Liver (tissue), 9 donors: ENCODE measurements around the gene CCDC78. TPM values are rescaled to one million over a fixed set of nuclear protein-coding genes. Genes with fewer than 3 reads are reported as not detected.

Experiments
- DNase-seq: peaks from one replicate; pipeline ENCODE4 v3.0.0-alpha.2; 2017; ENCODE audit warnings: low spot score
- H3K27ac ChIP-seq, 2 donors: one replicate each; pipeline ENCODE4 v1.7.0; 2013; ENCODE audit warnings: inconsistent platforms in 2 of 2, low read length in 2 of 2, control low read depth in 1 of 2, low read depth in 1 of 2, mild to moderate bottlenecking in 1 of 2
- H3K27me3 ChIP-seq, 4 donors: one replicate each; pipeline versions ENCODE4 v1.6.1 to v1.7.0; 2013; ENCODE audit warnings: low read length in 3 of 4, inconsistent platforms in 1 of 4, mild to moderate bottlenecking in 1 of 4, moderate library complexity in 1 of 4; ENCODE audit not compliant: control insufficient read depth in 4 of 4, insufficient read depth in 4 of 4
- H3K36me3 ChIP-seq, 4 donors: one replicate each; pipeline versions ENCODE4 v1.6.1 to v1.7.0; 2013; ENCODE audit warnings: low read length in 3 of 4, mild to moderate bottlenecking in 3 of 4, low read depth in 1 of 4, moderate library complexity in 1 of 4; ENCODE audit not compliant: control insufficient read depth in 4 of 4, insufficient read depth in 3 of 4
- H3K4me1 ChIP-seq, 4 donors: one replicate each; pipeline versions ENCODE4 v1.6.1 to v1.7.0; 2013; ENCODE audit warnings: low read length in 3 of 4, mild to moderate bottlenecking in 3 of 4, moderate library complexity in 1 of 4; ENCODE audit not compliant: control insufficient read depth in 4 of 4, insufficient read depth in 4 of 4
- H3K4me3 ChIP-seq, 3 donors: one replicate each; pipeline versions ENCODE4 v1.6.1 to v1.7.0; 2013; ENCODE audit warnings: low read length in 3 of 3, control low read depth in 1 of 3, low read depth in 1 of 3, mild to moderate bottlenecking in 1 of 3
- H3K9ac ChIP-seq, 2 donors: one replicate each; pipeline ENCODE4 v1.7.0; 2013; ENCODE audit warnings: low read length in 2 of 2, mild to moderate bottlenecking in 2 of 2, moderate library complexity in 2 of 2, control low read depth in 1 of 2, low read depth in 1 of 2
- H3K9me3 ChIP-seq, 4 donors: one replicate each; pipeline versions ENCODE4 v1.6.1 to v1.7.0; 2013; ENCODE audit warnings: low read length in 3 of 4; ENCODE audit not compliant: control insufficient read depth in 4 of 4
- ATF3 ChIP-seq: IDR thresholded peaks from 2 replicates; pipeline ENCODE4 v1.6.1; 2016; ENCODE audit warnings: antibody characterized with exemption
- FOXA2 ChIP-seq: IDR thresholded peaks from 2 replicates; pipeline ENCODE4 v1.6.1; 2016; ENCODE audit warnings: antibody characterized with exemption
- HNF4G ChIP-seq: IDR thresholded peaks from 2 replicates; pipeline ENCODE4 v1.6.1; 2016; ENCODE audit warnings: antibody characterized with exemption
- JUND ChIP-seq, 2 donors: IDR thresholded peaks; 2 replicates each; pipeline ENCODE4 v1.6.1; 2016; ENCODE audit warnings: antibody characterized with exemption in 2 of 2
- MAX ChIP-seq: IDR thresholded peaks from 2 replicates; pipeline ENCODE4 v1.6.1; 2016; ENCODE audit warnings: antibody characterized with exemption
- RAD21 ChIP-seq, 2 donors: IDR thresholded peaks; 2 replicates each; pipeline ENCODE4 v1.6.1; 2016; ENCODE audit warnings: antibody characterized with exemption in 2 of 2, mild to moderate bottlenecking in 2 of 2
- REST ChIP-seq: IDR thresholded peaks from 2 replicates; pipeline ENCODE4 v1.6.1; 2016; ENCODE audit warnings: antibody characterized with exemption, mild to moderate bottlenecking
- RXRA ChIP-seq, 2 donors: IDR thresholded peaks; 2 replicates each; pipeline ENCODE4 v1.6.1; 2017 to 2018; ENCODE audit warnings: antibody characterized with exemption in 2 of 2, mild to moderate bottlenecking in 1 of 2
- SP1 ChIP-seq: IDR thresholded peaks from 2 replicates; pipeline ENCODE4 v1.6.1; 2018; ENCODE audit warnings: antibody characterized with exemption, mild to moderate bottlenecking
- TAF1 ChIP-seq: conservative IDR thresholded peaks from 2 replicates; pipeline ENCODE4 v1.6.1; 2016; ENCODE audit warnings: antibody characterized with exemption, mild to moderate bottlenecking
- ZBTB33 ChIP-seq: IDR thresholded peaks from 2 replicates; pipeline ENCODE4 v1.6.1; 2016; ENCODE audit warnings: antibody characterized with exemption
- WGBS: extraction: QIAGEN DNeasy Blood & Tissue Kit; methylation state at CpG from one replicate; pipeline ENCODE4 v1.1.7; 2013; 5-methylcytosine and 5-hydroxymethylcytosine counted together
- polyA plus RNA-seq, 2 donors: library from polyadenylated mRNA; stranded (reverse) in 1 of 2; unstranded in 1 of 2; fragments of 200-250 nt in 1 of 2; fragments of >200 nt in 1 of 2; fragmentation: Nextera tagmentation in 1 of 2; extraction: Ambion mirVana in 1 of 2; gene quantifications; one replicate each; pipeline versions ENCODE4 v1.2.1 to v1.2.3, GENCODE V29; 2013 to 2015
- total RNA-seq, 2 donors: library from RNA; depleted of rRNA; stranded (reverse); fragments of >200 nt; gene quantifications; one replicate each; pipeline ENCODE4 v1.2.3, GENCODE V29; 2014
- donor health status: healthy.
- donor health status: healthy.
- donor health status: healthy.
- donor health status: healthy.
- donor health status: healthy.

Gene CCDC78
- total and polyA plus RNA-seq, 4 donors = 0.05 to 0.28 (median 0.08) TPM; not detected in 1

- TF ChIP-seq RAD21 (IDR thresholded peaks at IDR 0.05) (no peak), REST (no peak), RXRA (IDR thresholded peaks at IDR 0.05) (no peak), TAF1 (no peak)
Measured at GRCh38 chr16:684071-684794, 42.0 kb downstream of the CCDC78 start, which contains the start of gene JMJD8 (continued).

GRCh38 chr16:683396-684070 lies 42.7 kb downstream of the CCDC78 start:
- H3K4me1 ChIP-seq = peaks cover 25 to 58% (median 46%) of the 10 kb centered on the region in 4 donors
- H3K27me3 ChIP-seq = no peaks in the 10 kb centered on the region
- DNase-seq = no peak
- peak overlapping the region; percentile 57 to 85 (median 61) for H3K4me3 ChIP-seq
- TF ChIP-seq FOXA2 = no peak
- no peak for TF ChIP-seq JUND (IDR thresholded peaks at IDR 0.05)
- TF ChIP-seq ZBTB33 = no peak
- no peak for TF ChIP-seq TAF1
- TF ChIP-seq ATF3 = no peak
- no peak for TF ChIP-seq MAX
- no peak for TF ChIP-seq HNF4G
- no peak for TF ChIP-seq SP1
- TF ChIP-seq REST = no peak
- H3K9me3 ChIP-seq = no peaks in the 10 kb centered on the region
- H3K36me3 ChIP-seq = peaks cover 8 to 21% (median 12%) of the 10 kb centered on the region in 4 donors
- H3K9ac ChIP-seq = no peak overlapping the region
- H3K27ac ChIP-seq = peak overlapping the region in 1 of 2 donors; percentile 60
- WGBS = 10% methylated on average over 57 of the region's 57 CpGs
